Prostate gland (tissue), 2 donors: ENCODE data around the gene AIF1L.

Experiments
- POLR2AphosphoS5 ChIP-seq: sonication (generic); formaldehyde crosslinking; IDR thresholded peaks from one replicate; pipeline ENCODE4 v1.6.1; 2017; ENCODE audit warnings: antibody characterized with exemption
- TF ChIP-seq, protein P1 (sequence below), 4 experiments: fragments of 200-600 bp in 2 of 4; fragments of 450-650 bp in 2 of 4; sonication (generic) in 2 of 4; IDR thresholded peaks; 1 replicate in 3 of 4; 2 replicates in 1 of 4; pipeline ENCODE4 v1.5.1; 2016 to 2019; ENCODE audit warnings: antibody characterized with exemption in 4 of 4, mild to moderate bottlenecking in 2 of 4, moderate library complexity in 2 of 4

- TF ChIP-seq, protein P1, sequence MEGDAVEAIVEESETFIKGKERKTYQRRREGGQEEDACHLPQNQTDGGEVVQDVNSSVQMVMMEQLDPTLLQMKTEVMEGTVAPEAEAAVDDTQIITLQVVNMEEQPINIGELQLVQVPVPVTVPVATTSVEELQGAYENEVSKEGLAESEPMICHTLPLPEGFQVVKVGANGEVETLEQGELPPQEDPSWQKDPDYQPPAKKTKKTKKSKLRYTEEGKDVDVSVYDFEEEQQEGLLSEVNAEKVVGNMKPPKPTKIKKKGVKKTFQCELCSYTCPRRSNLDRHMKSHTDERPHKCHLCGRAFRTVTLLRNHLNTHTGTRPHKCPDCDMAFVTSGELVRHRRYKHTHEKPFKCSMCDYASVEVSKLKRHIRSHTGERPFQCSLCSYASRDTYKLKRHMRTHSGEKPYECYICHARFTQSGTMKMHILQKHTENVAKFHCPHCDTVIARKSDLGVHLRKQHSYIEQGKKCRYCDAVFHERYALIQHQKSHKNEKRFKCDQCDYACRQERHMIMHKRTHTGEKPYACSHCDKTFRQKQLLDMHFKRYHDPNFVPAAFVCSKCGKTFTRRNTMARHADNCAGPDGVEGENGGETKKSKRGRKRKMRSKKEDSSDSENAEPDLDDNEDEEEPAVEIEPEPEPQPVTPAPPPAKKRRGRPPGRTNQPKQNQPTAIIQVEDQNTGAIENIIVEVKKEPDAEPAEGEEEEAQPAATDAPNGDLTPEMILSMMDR (IDR thresholded peaks at IDR 0.05): no peak
- no peak for TF ChIP-seq POLR2AphosphoS5
Observed at GRCh38 chr9:131050831-131051230, 45.5 kb upstream of the AIF1L start.
